HG03095 (cell line): Measurements from ENCODE around the gene VAV1.
"Not testable (repeated sequence)": the region's sequence is repeated elsewhere in the genome, so short reads cannot be mapped to it uniquely, and the experiment has no call there.

ENCODE experiments used
- ATAC-seq: cut with Tn5 transposase; IDR thresholded peaks from one replicate; pipeline ENCODE4 v1.9.1; 2021; ENCODE audit warnings: moderate library complexity; ENCODE audit not compliant: unreplicated experiment

VAV1 gene

GRCh38 chr19:6779206-6779605 lies 6.7 kb downstream of the VAV1 start:
- no peak for ATAC-seq

GRCh38 chr19:6787393-6787792 lies 14.9 kb downstream of the VAV1 start:
- ATAC-seq: no peak

DNA sequence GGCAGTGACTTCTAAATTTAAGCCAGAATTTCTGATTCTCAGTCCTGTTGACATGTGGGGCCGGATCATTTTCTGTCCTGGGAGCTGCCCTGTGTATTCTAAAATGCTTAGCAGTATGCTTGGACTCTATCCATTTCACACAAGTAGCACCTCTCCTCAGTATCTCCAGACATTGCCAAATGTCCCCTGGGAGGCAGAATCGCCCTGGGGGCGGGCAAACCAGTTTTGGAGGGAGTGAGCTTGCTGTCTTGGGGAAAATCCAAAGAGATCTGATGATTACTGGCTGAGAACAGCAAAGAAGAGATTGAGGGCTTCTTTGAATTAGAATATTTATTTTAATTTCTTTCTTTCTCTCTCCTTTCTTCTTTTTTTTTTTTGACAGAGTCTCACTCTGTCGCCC lies 16.4 kb downstream of the VAV1 start:
- no peak for ATAC-seq

DNA sequence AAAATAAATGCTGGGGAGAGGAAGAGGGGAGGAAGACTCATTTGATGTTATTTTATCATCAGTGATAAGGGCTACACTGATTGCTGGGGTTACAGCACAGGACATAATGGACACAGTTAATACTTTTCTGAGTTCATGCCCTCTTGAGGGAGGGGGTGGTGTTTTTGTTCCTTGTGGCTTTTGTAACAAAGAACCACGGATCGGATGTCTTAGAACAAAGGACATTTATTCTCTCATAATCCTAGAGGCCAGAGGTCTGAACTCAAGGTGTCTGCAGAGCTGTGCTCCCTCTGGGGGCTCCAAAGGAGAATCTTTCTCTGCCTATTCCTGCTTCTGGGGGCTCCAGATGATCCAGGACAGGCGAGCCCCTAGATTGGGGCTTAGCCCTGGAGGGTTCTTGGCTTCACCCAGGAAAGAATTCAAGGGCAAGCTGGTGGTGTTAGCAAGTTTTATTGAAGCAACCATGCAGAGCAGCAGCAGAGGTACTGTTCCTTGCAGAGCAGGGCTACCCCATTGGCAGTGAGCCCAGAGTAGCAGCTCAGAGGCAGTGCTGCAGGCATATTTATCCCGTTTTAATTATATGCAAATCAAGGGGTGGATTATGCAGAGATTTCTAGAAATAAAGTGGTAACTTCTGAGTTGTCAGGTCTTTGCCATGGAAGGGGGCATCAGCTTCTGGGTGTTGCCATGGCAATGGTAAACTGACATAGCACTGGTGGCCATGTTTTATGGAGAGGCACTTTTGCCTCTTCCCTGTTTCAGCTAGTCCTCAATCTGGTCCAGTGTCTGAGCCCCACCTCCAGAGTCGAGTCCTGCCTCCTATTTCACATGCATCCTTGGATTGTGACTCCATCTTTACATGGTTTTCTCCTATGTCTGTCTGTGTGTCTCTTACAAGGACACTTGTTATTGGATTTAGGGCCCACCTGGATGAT lies 18.0 kb downstream of the VAV1 start:
- no peak for ATAC-seq

GRCh38 chr19:6791237-6791636 lies 18.7 kb downstream of the VAV1 start:
- no peak for ATAC-seq

GRCh38 chr19:6793411-6793810 lies 20.9 kb downstream of the VAV1 start:
- no peak for ATAC-seq

GRCh38 chr19:6793973-6794372 lies 21.5 kb downstream of the VAV1 start:
- no peak for ATAC-seq

- ATAC-seq: no peak
These were observed 22.4 kb downstream of the VAV1 start for GRCh38 chr19:6794686-6795431.

DNA sequence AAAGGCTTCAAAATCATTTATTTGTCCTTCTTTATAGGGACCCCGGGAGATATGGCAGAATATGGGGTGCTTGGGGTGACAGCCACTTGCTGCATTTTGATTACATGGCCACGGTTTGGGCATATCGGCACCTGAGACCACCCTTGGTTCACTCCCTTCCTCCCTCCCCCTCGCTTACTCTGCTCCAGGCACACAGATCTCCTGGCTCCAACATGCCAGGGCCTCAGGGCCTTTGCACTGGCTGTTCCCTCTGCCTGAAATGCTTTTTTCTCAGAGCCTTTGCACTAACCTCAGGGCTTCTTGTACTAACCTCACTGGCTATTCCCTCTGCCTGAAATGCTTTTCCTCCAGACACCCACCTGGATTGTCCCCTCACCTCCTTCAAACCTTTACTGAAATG lies 23.8 kb downstream of the VAV1 start:
- ATAC-seq: no peak

- ATAC-seq: no peak
These were observed 25.1 kb downstream of the VAV1 start for GRCh38 chr19:6797646-6798045.

DNA sequence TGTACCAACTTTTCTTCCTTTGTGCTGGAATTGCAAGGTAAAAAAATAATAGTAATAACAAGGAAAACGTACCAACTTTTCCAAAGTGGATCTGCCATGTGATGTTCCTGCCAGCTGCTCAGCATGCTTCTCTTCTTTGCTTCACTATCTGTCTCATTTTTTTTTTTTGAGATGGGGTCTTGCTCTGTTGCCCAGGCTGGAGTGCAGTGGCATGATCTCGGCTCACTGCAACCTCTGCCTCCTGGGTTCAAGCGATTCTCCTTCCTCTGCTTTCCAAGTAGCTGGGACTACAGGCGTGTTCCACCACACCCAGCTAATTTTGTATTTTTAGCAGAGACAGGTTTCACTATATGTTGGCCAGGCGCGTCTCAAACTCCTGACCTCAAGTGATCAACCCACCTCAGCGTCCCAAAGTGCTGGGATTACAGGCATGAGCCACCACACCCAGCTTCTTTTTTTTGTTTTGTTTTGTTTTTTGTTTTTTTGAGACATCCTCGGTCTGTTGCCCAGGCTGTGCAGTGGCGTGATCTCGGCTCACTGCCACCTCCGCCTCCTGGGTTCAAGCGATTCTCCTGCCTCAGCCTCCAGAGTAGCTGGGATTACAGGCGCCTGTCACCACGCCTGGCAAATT lies 27.8 kb downstream of the VAV1 start:
- ATAC-seq: not testable (repeated sequence)

DNA sequence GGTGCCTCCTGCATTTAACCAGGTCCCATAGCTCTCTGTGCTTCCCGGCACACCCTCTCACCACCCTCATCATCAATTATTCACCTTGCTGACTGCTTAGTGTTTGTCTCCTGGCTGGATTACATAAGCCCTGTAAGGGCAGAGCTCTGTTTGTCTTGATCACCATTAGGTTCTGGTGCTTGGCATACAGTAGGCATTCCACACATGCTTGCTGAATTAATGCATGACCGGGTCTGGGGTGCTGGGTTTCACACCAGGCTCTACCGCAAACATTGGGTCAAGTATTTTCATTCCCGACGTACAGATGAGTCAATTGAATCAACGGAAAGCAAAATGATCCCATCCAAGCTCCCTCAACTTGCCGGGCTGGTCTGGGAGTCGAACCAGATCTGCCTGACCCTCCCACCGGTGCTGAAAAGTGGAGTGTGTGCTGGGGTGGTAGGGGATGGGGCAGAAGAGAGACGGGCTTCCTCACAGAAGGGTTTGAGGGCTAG lies 28.5 kb downstream of the VAV1 start:
- no peak for ATAC-seq

- ATAC-seq: no peak
These were observed 29.1 kb downstream of the VAV1 start for GRCh38 chr19:6801485-6802086.

DNA sequence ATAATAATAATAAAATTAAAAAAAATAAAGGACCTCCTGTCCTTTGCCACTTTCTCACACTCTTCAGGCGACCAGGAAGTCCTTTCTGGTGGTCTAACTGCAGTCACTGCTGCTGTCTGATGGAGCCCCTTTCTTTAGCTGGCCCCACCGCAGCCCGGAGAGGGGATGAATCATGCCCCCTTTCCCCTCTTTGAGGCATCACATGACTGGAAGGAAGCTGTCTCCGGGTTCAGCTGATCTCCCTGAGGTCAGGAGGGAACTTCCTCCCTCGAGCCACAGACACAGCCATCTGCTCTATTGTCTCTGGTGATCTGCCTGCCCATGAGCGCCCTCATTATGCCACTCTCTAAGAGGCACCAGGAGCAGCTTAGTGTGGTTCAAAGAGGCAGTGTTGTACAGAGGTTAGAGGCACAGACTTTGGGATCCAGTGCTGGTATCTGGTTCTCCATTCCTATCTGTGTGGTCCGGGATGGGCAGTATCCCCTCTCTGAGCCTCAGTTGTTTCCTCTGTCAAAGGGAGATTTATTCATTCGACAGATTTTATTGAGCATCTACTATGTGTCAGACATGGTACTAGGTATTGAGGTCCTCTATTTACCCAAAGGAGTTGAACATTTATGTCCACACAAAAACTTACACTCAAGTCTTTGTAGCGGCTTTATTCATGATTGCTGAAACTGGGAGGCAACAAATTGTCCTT lies 30.0 kb downstream of the VAV1 start:
- peak; percentile 47 for ATAC-seq

GRCh38 chr19:6803036-6803404 lies 30.5 kb downstream of the VAV1 start:
- ATAC-seq: no peak

- ATAC-seq: no peak
These were observed 34.0 kb downstream of the VAV1 start for GRCh38 chr19:6806488-6806887.

GRCh38 chr19:6807291-6807690 lies 34.8 kb downstream of the VAV1 start:
- ATAC-seq: no peak

- no peak for ATAC-seq
These were observed 36.0 kb downstream of the VAV1 start for GRCh38 chr19:6808494-6808893.

GRCh38 chr19:6809262-6809661 lies 36.8 kb downstream of the VAV1 start:
- ATAC-seq: no peak

- no peak for ATAC-seq
These were observed 38.9 kb downstream of the VAV1 start for GRCh38 chr19:6811378-6811777.

GRCh38 chr19:6811906-6812305 lies 39.4 kb downstream of the VAV1 start:
- ATAC-seq: no peak
